Esophagus muscularis mucosa (tissue), 3 donors: Measurements from ENCODE around the gene NNT.

Experiments
- CTCF ChIP-seq, 3 experiments: fragments of 200-600 bp in 2 of 3; fragments of 450-650 bp in 1 of 3; sonication (generic) in 2 of 3; IDR thresholded peaks; one replicate each; pipeline ENCODE4 v1.5.1; 2017 to 2019; ENCODE audit warnings: antibody characterized with exemption in 3 of 3, mild to moderate bottlenecking in 2 of 3, moderate library complexity in 1 of 3
- POLR2AphosphoS5 ChIP-seq, 2 donors: sonication (generic); formaldehyde crosslinking; IDR thresholded peaks; one replicate each; pipeline ENCODE4 v1.6.1; 2017; ENCODE audit warnings: antibody characterized with exemption in 2 of 2

- TF ChIP-seq CTCF (IDR thresholded peaks at IDR 0.05) = no peak
- no peak for TF ChIP-seq POLR2AphosphoS5 (IDR thresholded peaks at IDR 0.05)
These were observed 91.0 kb downstream of the NNT start for GRCh38 chr5:43694027-43694426.
